Measurements from ENCODE around the gene BAAT. TPM values are rescaled to one million over a fixed set of nuclear protein-coding genes. Genes with fewer than 3 reads are reported as not detected.

Gene BAAT
- total RNA-seq, 1 experiment from 2014 or later: 0.25 TPM

DNA sequence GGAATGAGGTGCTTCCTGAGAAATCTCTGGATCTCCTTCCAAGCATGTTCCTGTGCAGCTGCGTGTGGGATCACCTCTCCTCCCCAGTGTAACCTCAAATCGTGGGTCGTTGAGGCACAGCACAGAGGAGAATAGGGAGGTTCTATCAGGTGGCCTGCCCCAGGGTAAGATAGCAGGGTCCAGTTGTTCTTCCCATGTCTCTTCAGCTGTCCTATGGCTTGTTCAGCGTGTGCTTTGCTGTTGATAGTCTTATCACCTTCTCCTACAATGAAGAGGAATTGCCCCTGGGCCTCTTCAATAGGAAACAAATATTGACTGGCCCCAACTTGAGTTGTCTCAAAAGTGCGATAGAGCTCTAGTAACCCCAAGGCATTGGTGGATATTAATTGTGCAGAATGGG, 22.4 kb downstream of the BAAT start:
- Histone ChIP-seq H3K36me3 (ENCODE audit: control insufficient read depth in 1 of 2, insufficient read depth in 2 of 2, low read length in 2 of 2) (no peaks in the 10 kb centered on the region), H3K9me3 (ENCODE audit: control insufficient read depth in 1 of 2, insufficient read depth in 1 of 2, low read depth in 1 of 2, low read length in 2 of 2) (no peaks in the 10 kb centered on the region), H3K4me2 (ENCODE audit: low read length) (no peak overlapping the region), H3K9ac (ENCODE audit: low read length) (no peak overlapping the region), H3K27me3 (ENCODE audit: insufficient read depth, low read length) (no peaks in the 10 kb centered on the region), H3K4me3 (replicated peaks in 1 of 2; ENCODE audit: low read depth in 1 of 2, low read length in 2 of 2) (no peak overlapping the region), H3K27ac (ENCODE audit: low read depth, low read length) (no peak overlapping the region), H3K79me2 (ENCODE audit: insufficient read depth, low read length) (no peaks in the 10 kb centered on the region), H3K9me2 (ENCODE audit: insufficient read depth) (no peaks in the 10 kb centered on the region), H2AFZ (ENCODE audit: low read depth, low read length, poor library complexity, severe bottlenecking) (no peak overlapping the region), H3K4me1 (ENCODE audit: control insufficient read depth in 1 of 2, insufficient read depth in 2 of 2, low read length in 2 of 2) (peaks cover 7 to 8% of the 10 kb centered on the region in 2 experiments; a peak in 3 of 4 replicates), H4K20me1 (ENCODE audit: insufficient read depth) (no peaks in the 10 kb centered on the region)
- DNase-seq (ENCODE audit: low read depth, low spot score) (no peak), ATAC-seq (no peak)
- ChIA-PET POLR2A (no interaction called here), RAD21 (ENCODE audit: low non-redundant PET in 1 of 2, low total read pairs in 2 of 2, uncharacterized antibody in 2 of 2, unreplicated experiment in 2 of 2) (no interaction called here), CTCF (no interaction called here)
- TF ChIP-seq JUND (IDR thresholded peaks at IDR 0.05) (no peak), ZNF274 (IDR thresholded peaks at IDR 0.05; ENCODE audit: low read depth, low read length) (no peak), CEBPB (IDR thresholded peaks at IDR 0.05; ENCODE audit: low read depth) (no peak), YY1 (IDR thresholded peaks at IDR 0.05; ENCODE audit: extremely low read depth, insufficient replicate concordance, low read depth, low read length) (no peak), RAD21 (IDR thresholded peaks at IDR 0.05; ENCODE audit: low read depth) (no peak), TCF7L2 (IDR thresholded peaks at IDR 0.05; ENCODE audit: borderline replicate concordance, extremely low read depth, insufficient read depth, insufficient read length) (no peak), SRF (IDR thresholded peaks at IDR 0.05; ENCODE audit: low read depth) (no peak), POLR2AphosphoS5 (IDR thresholded peaks at IDR 0.05; ENCODE audit: low read depth, low read length) (no peak), SP1 (IDR thresholded peaks at IDR 0.05; ENCODE audit: low read depth) (no peak), FOSL1 (IDR thresholded peaks at IDR 0.05; ENCODE audit: low read depth) (no peak), ZFX (IDR thresholded peaks at IDR 0.05) (no peak), EZH2phosphoT487 (IDR thresholded peaks at IDR 0.05; ENCODE audit: borderline replicate concordance) (no peak), EGR1 (IDR thresholded peaks at IDR 0.05; ENCODE audit: low read depth) (no peak), CBX3 (IDR thresholded peaks at IDR 0.05; ENCODE audit: low read depth) (no peak), POLR2A (IDR thresholded peaks at IDR 0.05; ENCODE audit: borderline replicate concordance, extremely low read depth, insufficient read depth, insufficient read length) (no peak), SIN3A (IDR thresholded peaks at IDR 0.05; ENCODE audit: low read depth) (no peak)
- TF ChIP-seq, protein P1, sequence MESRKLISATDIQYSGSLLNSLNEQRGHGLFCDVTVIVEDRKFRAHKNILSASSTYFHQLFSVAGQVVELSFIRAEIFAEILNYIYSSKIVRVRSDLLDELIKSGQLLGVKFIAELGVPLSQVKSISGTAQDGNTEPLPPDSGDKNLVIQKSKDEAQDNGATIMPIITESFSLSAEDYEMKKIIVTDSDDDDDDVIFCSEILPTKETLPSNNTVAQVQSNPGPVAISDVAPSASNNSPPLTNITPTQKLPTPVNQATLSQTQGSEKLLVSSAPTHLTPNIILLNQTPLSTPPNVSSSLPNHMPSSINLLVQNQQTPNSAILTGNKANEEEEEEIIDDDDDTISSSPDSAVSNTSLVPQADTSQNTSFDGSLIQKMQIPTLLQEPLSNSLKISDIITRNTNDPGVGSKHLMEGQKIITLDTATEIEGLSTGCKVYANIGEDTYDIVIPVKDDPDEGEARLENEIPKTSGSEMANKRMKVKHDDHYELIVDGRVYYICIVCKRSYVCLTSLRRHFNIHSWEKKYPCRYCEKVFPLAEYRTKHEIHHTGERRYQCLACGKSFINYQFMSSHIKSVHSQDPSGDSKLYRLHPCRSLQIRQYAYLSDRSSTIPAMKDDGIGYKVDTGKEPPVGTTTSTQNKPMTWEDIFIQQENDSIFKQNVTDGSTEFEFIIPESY (IDR thresholded peaks at IDR 0.05; ENCODE audit: extremely low read depth, insufficient replicate concordance, low read length): no peak
- TF ChIP-seq, protein P2, sequence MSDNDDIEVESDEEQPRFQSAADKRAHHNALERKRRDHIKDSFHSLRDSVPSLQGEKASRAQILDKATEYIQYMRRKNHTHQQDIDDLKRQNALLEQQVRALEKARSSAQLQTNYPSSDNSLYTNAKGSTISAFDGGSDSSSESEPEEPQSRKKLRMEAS (IDR thresholded peaks at IDR 0.05): no peak
- TF ChIP-seq, protein P3, sequence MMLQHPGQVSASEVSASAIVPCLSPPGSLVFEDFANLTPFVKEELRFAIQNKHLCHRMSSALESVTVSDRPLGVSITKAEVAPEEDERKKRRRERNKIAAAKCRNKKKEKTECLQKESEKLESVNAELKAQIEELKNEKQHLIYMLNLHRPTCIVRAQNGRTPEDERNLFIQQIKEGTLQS (IDR thresholded peaks at IDR 0.05): no peak
- TF ChIP-seq, protein P4, sequence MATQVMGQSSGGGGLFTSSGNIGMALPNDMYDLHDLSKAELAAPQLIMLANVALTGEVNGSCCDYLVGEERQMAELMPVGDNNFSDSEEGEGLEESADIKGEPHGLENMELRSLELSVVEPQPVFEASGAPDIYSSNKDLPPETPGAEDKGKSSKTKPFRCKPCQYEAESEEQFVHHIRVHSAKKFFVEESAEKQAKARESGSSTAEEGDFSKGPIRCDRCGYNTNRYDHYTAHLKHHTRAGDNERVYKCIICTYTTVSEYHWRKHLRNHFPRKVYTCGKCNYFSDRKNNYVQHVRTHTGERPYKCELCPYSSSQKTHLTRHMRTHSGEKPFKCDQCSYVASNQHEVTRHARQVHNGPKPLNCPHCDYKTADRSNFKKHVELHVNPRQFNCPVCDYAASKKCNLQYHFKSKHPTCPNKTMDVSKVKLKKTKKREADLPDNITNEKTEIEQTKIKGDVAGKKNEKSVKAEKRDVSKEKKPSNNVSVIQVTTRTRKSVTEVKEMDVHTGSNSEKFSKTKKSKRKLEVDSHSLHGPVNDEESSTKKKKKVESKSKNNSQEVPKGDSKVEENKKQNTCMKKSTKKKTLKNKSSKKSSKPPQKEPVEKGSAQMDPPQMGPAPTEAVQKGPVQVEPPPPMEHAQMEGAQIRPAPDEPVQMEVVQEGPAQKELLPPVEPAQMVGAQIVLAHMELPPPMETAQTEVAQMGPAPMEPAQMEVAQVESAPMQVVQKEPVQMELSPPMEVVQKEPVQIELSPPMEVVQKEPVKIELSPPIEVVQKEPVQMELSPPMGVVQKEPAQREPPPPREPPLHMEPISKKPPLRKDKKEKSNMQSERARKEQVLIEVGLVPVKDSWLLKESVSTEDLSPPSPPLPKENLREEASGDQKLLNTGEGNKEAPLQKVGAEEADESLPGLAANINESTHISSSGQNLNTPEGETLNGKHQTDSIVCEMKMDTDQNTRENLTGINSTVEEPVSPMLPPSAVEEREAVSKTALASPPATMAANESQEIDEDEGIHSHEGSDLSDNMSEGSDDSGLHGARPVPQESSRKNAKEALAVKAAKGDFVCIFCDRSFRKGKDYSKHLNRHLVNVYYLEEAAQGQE (IDR thresholded peaks at IDR 0.05; ENCODE audit: low read depth): no peak
- BruUV-seq (replicated peaks): no TSS peak
- intact Hi-C loops (cut with micrococcal nuclease): no loop called here
